ENCODE data around the gene ECEL1. TPM values are rescaled to one million over a fixed set of nuclear protein-coding genes. Genes with fewer than 3 reads are reported as not detected.

ECEL1 gene
- total RNA-seq, 1 experiment from 2014 or later = 23.3 TPM

DNA sequence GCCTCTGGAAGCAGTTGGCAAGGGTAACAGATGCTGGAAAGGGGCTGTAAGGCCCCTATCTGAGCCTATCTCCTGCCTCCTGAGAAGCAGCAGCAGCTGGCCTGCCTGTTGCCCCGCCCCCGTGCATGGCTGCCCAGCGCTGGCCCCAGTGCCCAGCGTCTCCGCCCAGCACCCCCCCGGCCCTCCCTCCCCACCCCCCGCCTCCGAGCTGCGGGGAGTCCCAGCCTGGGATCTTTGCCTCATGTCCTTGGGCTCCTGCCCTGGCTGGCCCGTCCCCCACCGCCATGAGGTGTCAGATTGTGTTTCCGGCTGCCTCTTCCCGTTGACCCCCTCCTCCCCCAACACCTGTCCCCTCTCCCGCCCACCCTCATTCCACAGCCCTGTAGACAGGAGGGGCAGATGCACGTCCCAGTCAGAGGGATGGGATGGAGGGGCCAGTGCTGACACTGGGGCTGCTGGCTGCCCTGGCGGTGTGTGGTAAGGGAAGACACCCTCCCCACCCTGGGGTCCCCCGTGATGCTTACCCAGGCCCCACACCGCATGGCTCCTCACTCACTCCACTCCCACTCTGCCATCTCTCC is 38.2 kb upstream of the ECEL1 start, which contains the start of gene CHRND (continued):
- TF ChIP-seq, protein P1, sequence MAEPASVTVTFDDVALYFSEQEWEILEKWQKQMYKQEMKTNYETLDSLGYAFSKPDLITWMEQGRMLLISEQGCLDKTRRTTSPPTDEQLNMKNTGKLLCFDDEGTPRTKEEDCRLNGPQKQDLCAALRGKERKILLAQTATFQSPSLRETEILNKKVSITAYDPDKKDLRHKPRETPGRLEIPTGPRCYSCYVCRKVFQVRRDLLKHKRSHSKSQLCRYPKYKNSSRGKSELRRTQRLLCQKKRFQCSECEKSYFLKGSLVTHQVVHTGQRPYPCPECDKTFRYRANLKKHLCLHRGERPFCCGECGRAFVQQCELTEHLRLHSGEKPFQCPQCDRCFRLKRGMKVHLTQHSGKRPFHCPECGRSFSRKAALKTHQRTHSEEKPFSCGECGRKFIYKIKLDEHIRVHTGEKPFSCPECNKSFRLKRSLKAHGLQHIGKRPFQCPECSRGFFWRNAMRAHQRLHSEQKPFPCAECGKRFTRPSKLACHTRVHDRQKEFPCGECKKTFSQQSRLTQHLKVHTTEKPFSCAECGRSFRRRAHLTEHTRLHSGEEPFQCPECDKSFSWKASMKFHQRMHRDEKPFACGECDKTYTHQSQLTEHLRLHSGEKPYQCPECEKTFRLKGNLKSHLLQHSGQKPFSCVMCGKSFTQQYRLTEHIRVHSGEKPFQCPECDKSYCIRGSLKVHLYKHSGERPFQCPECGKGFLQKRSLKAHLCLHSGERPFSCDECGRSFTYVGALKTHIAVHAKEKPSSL (CRISPR knock-in tag; conservative IDR thresholded peaks at IDR 0.05) = no peak
- TF ChIP-seq, protein P2, sequence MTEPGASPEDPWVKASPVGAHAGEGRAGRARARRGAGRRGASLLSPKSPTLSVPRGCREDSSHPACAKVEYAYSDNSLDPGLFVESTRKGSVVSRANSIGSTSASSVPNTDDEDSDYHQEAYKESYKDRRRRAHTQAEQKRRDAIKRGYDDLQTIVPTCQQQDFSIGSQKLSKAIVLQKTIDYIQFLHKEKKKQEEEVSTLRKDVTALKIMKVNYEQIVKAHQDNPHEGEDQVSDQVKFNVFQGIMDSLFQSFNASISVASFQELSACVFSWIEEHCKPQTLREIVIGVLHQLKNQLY (CRISPR knock-in tag; IDR thresholded peaks at IDR 0.05) = no peak
- no peak for TF ChIP-seq IRF2 (CRISPR knock-in tag; IDR thresholded peaks at IDR 0.05; ENCODE audit: borderline replicate concordance, low read depth)
- TF ChIP-seq JAZF1 (CRISPR knock-in tag; IDR thresholded peaks at IDR 0.05) = no peak
- no peak for TF ChIP-seq TEAD1 (CRISPR knock-in tag; IDR thresholded peaks at IDR 0.05)
- TF ChIP-seq GABPB1 (CRISPR knock-in tag; IDR thresholded peaks at IDR 0.05) = no peak
- TF ChIP-seq, protein P3, sequence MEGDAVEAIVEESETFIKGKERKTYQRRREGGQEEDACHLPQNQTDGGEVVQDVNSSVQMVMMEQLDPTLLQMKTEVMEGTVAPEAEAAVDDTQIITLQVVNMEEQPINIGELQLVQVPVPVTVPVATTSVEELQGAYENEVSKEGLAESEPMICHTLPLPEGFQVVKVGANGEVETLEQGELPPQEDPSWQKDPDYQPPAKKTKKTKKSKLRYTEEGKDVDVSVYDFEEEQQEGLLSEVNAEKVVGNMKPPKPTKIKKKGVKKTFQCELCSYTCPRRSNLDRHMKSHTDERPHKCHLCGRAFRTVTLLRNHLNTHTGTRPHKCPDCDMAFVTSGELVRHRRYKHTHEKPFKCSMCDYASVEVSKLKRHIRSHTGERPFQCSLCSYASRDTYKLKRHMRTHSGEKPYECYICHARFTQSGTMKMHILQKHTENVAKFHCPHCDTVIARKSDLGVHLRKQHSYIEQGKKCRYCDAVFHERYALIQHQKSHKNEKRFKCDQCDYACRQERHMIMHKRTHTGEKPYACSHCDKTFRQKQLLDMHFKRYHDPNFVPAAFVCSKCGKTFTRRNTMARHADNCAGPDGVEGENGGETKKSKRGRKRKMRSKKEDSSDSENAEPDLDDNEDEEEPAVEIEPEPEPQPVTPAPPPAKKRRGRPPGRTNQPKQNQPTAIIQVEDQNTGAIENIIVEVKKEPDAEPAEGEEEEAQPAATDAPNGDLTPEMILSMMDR (IDR thresholded peaks at IDR 0.05) = no peak
- no peak for TF ChIP-seq CREB1 (CRISPR knock-in tag; IDR thresholded peaks at IDR 0.05)
- TF ChIP-seq, protein P4, sequence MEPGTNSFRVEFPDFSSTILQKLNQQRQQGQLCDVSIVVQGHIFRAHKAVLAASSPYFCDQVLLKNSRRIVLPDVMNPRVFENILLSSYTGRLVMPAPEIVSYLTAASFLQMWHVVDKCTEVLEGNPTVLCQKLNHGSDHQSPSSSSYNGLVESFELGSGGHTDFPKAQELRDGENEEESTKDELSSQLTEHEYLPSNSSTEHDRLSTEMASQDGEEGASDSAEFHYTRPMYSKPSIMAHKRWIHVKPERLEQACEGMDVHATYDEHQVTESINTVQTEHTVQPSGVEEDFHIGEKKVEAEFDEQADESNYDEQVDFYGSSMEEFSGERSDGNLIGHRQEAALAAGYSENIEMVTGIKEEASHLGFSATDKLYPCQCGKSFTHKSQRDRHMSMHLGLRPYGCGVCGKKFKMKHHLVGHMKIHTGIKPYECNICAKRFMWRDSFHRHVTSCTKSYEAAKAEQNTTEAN (CRISPR knock-in tag; IDR thresholded peaks at IDR 0.05) = no peak
- TF ChIP-seq, protein P5, sequence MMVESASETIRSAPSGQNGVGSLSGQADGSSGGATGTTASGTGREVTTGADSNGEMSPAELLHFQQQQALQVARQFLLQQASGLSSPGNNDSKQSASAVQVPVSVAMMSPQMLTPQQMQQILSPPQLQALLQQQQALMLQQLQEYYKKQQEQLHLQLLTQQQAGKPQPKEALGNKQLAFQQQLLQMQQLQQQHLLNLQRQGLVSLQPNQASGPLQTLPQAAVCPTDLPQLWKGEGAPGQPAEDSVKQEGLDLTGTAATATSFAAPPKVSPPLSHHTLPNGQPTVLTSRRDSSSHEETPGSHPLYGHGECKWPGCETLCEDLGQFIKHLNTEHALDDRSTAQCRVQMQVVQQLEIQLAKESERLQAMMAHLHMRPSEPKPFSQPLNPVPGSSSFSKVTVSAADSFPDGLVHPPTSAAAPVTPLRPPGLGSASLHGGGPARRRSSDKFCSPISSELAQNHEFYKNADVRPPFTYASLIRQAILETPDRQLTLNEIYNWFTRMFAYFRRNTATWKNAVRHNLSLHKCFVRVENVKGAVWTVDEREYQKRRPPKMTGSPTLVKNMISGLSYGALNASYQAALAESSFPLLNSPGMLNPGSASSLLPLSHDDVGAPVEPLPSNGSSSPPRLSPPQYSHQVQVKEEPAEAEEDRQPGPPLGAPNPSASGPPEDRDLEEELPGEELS (CRISPR knock-in tag; IDR thresholded peaks at IDR 0.05) = no peak
- TF ChIP-seq, protein P6, sequence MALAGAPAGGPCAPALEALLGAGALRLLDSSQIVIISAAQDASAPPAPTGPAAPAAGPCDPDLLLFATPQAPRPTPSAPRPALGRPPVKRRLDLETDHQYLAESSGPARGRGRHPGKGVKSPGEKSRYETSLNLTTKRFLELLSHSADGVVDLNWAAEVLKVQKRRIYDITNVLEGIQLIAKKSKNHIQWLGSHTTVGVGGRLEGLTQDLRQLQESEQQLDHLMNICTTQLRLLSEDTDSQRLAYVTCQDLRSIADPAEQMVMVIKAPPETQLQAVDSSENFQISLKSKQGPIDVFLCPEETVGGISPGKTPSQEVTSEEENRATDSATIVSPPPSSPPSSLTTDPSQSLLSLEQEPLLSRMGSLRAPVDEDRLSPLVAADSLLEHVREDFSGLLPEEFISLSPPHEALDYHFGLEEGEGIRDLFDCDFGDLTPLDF (CRISPR knock-in tag; IDR thresholded peaks at IDR 0.05) = no peak
- no peak for TF ChIP-seq ZNF317 (CRISPR knock-in tag; IDR thresholded peaks at IDR 0.05; ENCODE audit: borderline replicate concordance, low read depth)

DNA sequence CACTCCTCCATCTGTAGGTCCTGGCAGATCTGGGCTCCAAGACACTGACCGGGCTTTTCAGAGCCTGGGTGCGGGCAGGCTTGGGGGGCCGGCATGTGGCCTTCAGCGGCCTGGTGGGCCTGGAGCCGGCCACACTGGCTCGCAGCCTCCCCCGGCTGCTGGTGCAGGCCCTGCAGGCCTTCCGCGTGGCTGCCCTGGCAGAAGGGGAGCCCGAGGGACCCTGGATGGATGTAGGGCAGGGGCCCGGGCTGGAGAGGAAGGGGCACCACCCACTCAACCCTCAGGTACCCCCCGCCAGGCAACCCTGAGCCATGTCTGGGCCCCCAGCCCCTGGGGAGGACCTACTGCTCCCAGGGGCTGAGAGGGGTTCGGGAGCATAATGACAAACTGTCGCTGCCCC is 37.6 kb upstream of the ECEL1 start:
- Mint-ChIP-seq H3K9me3 (no peaks in the 10 kb centered on the region), H3K27ac (no peak overlapping the region), H3K36me3 (no peaks in the 10 kb centered on the region), H3K4me3 (no peak overlapping the region), H3K4me1 (peaks cover 7% of the 10 kb centered on the region; the same call in 1 of the 2 replicates), H3K27me3 (ENCODE audit: low read depth) (peaks cover 51% of the 10 kb centered on the region)
- ATAC-seq (no peak), DNase-seq (ENCODE audit: low spot score) (no peak)
- ChIA-PET CTCF (interaction anchor here (1.3 to 1.7 kb wide), 2 partner anchors 13 to 81 kb away, joined by 3 to 4 read pairs; no protein-coding TSS in a partner anchor), POLR2A (no interaction called here)
- TF ChIP-seq NFATC4 (CRISPR knock-in tag; IDR thresholded peaks at IDR 0.05) (no peak), TEAD1 (CRISPR knock-in tag; IDR thresholded peaks at IDR 0.05) (no peak), FOXJ3 (CRISPR knock-in tag; IDR thresholded peaks at IDR 0.05; ENCODE audit: borderline replicate concordance) (no peak), KAT7 (CRISPR knock-in tag; IDR thresholded peaks at IDR 0.05; ENCODE audit: borderline replicate concordance) (no peak), JAZF1 (CRISPR knock-in tag; IDR thresholded peaks at IDR 0.05) (no peak)
- TF ChIP-seq, protein P7, sequence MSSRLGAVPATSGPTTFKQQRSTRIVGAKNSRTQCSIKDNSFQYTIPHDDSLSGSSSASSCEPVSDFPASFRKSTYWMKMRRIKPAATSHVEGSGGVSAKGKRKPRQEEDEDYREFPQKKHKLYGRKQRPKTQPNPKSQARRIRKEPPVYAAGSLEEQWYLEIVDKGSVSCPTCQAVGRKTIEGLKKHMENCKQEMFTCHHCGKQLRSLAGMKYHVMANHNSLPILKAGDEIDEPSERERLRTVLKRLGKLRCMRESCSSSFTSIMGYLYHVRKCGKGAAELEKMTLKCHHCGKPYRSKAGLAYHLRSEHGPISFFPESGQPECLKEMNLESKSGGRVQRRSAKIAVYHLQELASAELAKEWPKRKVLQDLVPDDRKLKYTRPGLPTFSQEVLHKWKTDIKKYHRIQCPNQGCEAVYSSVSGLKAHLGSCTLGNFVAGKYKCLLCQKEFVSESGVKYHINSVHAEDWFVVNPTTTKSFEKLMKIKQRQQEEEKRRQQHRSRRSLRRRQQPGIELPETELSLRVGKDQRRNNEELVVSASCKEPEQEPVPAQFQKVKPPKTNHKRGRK (CRISPR knock-in tag; IDR thresholded peaks at IDR 0.05; ENCODE audit: borderline replicate concordance) = no peak
- TF ChIP-seq, protein P8, sequence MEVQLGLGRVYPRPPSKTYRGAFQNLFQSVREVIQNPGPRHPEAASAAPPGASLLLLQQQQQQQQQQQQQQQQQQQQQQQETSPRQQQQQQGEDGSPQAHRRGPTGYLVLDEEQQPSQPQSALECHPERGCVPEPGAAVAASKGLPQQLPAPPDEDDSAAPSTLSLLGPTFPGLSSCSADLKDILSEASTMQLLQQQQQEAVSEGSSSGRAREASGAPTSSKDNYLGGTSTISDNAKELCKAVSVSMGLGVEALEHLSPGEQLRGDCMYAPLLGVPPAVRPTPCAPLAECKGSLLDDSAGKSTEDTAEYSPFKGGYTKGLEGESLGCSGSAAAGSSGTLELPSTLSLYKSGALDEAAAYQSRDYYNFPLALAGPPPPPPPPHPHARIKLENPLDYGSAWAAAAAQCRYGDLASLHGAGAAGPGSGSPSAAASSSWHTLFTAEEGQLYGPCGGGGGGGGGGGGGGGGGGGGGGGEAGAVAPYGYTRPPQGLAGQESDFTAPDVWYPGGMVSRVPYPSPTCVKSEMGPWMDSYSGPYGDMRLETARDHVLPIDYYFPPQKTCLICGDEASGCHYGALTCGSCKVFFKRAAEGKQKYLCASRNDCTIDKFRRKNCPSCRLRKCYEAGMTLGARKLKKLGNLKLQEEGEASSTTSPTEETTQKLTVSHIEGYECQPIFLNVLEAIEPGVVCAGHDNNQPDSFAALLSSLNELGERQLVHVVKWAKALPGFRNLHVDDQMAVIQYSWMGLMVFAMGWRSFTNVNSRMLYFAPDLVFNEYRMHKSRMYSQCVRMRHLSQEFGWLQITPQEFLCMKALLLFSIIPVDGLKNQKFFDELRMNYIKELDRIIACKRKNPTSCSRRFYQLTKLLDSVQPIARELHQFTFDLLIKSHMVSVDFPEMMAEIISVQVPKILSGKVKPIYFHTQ (CRISPR knock-in tag; IDR thresholded peaks at IDR 0.05) = no peak
- TF ChIP-seq, protein P9, sequence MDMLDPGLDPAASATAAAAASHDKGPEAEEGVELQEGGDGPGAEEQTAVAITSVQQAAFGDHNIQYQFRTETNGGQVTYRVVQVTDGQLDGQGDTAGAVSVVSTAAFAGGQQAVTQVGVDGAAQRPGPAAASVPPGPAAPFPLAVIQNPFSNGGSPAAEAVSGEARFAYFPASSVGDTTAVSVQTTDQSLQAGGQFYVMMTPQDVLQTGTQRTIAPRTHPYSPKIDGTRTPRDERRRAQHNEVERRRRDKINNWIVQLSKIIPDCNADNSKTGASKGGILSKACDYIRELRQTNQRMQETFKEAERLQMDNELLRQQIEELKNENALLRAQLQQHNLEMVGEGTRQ (CRISPR knock-in tag; IDR thresholded peaks at IDR 0.05) = no peak
